B cell (primary cell): ENCODE results near the gene SPA17. TPM values are rescaled to one million over a fixed set of nuclear protein-coding genes. Genes with fewer than 3 reads are reported as not detected.

Experiments
- ATAC-seq: fragments of 200-7000 bp; cut with Tn5 transposase; one replicate; pipeline ENCODE4 v1.10.0; 2021; ENCODE audit warnings: low read depth, mild to moderate bottlenecking, moderate number of reproducible peaks, moderate library complexity
- CTCF ChIA-PET: fragments of 350-600 bp; sonication (Branson Sonifier 250); formaldehyde crosslinking; loops from one replicate; lab custom pipeline; 2021; ENCODE audit warnings: antibody characterized with exemption, inconsistent platforms; lab: Charles Lee
- POLR2A ChIA-PET: fragments of 350-600 bp; sonication (Branson Sonifier 250); formaldehyde crosslinking; loops from one replicate; lab custom pipeline; 2021; ENCODE audit warnings: antibody characterized with exemption; lab: Charles Lee
- DNase-seq: peaks from one replicate; pipeline ENCODE4 v3.0.0; 2013
- H2AFZ ChIP-seq: 2 replicates; pipeline ENCODE4 v1.6.1; 2012; ENCODE audit warnings: mild to moderate bottlenecking, low read depth, low read length; ENCODE audit not compliant: insufficient read depth, poor library complexity, severe bottlenecking
- H3K27ac ChIP-seq, 2 donors: 1 replicate in 1 of 2; 2 replicates in 1 of 2; pipeline ENCODE4 v1.5.1; 2012 to 2013; ENCODE audit warnings: low read length in 2 of 2, mild to moderate bottlenecking in 2 of 2, moderate library complexity in 1 of 2
- H3K27me3 ChIP-seq, 4 experiments: fragments of 200-600 bp in 1 of 4; sonication (generic) in 1 of 4; replicated peaks in 1 of 4; 1 replicate in 2 of 4; 2 replicates in 2 of 4; pipeline versions ENCODE4 v1.6.1 to v1.7.0; 2013 to 2016; ENCODE audit warnings: low read length in 3 of 4, mild to moderate bottlenecking in 2 of 4, mixed read lengths in 1 of 4, moderate library complexity in 1 of 4; ENCODE audit not compliant: insufficient read depth in 4 of 4, control insufficient read depth in 3 of 4; ENCODE audit errors: control extremely low read depth in 1 of 4
- H3K36me3 ChIP-seq, 2 experiments: replicated peaks in 1 of 2; 1 replicate in 1 of 2; 2 replicates in 1 of 2; pipeline versions ENCODE4 v1.6.1 to v1.7.1; 2013; ENCODE audit warnings: low read length in 1 of 2; ENCODE audit not compliant: insufficient read depth in 2 of 2, control insufficient read depth in 1 of 2; ENCODE audit errors: control extremely low read depth in 1 of 2, extremely low read depth in 1 of 2
- H3K4me1 ChIP-seq, 2 donors: fragments of 200-600 bp in 1 of 2; sonication (generic) in 1 of 2; 1 replicate in 1 of 2; 2 replicates in 1 of 2; pipeline versions ENCODE4 v1.5.1 to v1.6.1; 2013 to 2017; ENCODE audit warnings: low read length in 2 of 2; ENCODE audit not compliant: control insufficient read depth in 2 of 2, insufficient read depth in 2 of 2
- H3K4me2 ChIP-seq: replicated peaks from 2 replicates; pipeline ENCODE3; 2012; ENCODE audit warnings: mild to moderate bottlenecking, low read depth, low read length; ENCODE audit not compliant: poor library complexity, severe bottlenecking
- H3K4me3 ChIP-seq, 5 experiments: fragments of 200-600 bp in 1 of 5; sonication (generic) in 1 of 5; 1 replicate in 3 of 5; 2 replicates in 2 of 5; pipeline versions ENCODE4 v1.5.1 to v1.7.0; 2011 to 2016; ENCODE audit warnings: low read length in 4 of 5, mild to moderate bottlenecking in 4 of 5, low read depth in 2 of 5, control low read depth in 1 of 5, moderate library complexity in 1 of 5; ENCODE audit not compliant: insufficient read depth in 1 of 5; ENCODE audit errors: control extremely low read depth in 1 of 5, extremely low read depth in 1 of 5
- H3K79me2 ChIP-seq: fragments of 200-600 bp; sonication (generic); one replicate; pipeline ENCODE4 v1.6.0; 2016; ENCODE audit warnings: low read length; ENCODE audit not compliant: control insufficient read depth, insufficient read depth
- H3K9ac ChIP-seq: fragments of 200-600 bp; sonication (generic); 2 replicates; pipeline ENCODE4 v1.6.1; 2017; ENCODE audit warnings: mild to moderate bottlenecking, low read length, moderate library complexity
- H3K9me3 ChIP-seq, 3 donors: one replicate each; pipeline versions ENCODE4 v1.6.1 to v1.7.1; 2013; ENCODE audit warnings: low read length in 2 of 3; ENCODE audit not compliant: control insufficient read depth in 2 of 3, insufficient read depth in 1 of 3; ENCODE audit errors: control extremely low read depth in 1 of 3
- H4K20me1 ChIP-seq: 2 replicates; pipeline ENCODE4 v1.6.0; 2012; ENCODE audit warnings: mild to moderate bottlenecking, low read length; ENCODE audit not compliant: insufficient read depth, control insufficient read depth, poor library complexity, severe bottlenecking
- H3K27ac Mint-ChIP-seq: one replicate; pipeline ENCODE4 v1.8.0; 2021; ENCODE audit warnings: mixed read lengths
- H3K27me3 Mint-ChIP-seq: one replicate; pipeline ENCODE4 v1.8.0; 2021; ENCODE audit warnings: mixed read lengths
- H3K4me1 Mint-ChIP-seq: one replicate; pipeline ENCODE4 v1.8.0; 2021; ENCODE audit warnings: mixed read lengths
- H3K4me3 Mint-ChIP-seq: one replicate; pipeline ENCODE4 v1.8.0; 2021; ENCODE audit warnings: mixed read lengths
- H3K9me3 Mint-ChIP-seq: one replicate; pipeline ENCODE4 v1.8.0; 2022; ENCODE audit warnings: mixed read lengths; ENCODE audit not compliant: insufficient read depth
- CTCF ChIP-seq: fragments of 200-600 bp; IDR thresholded peaks from one replicate; pipeline ENCODE4 v1.8.0; 2022; ENCODE audit warnings: antibody characterized with exemption, mild to moderate bottlenecking
- EZH2 ChIP-seq: IDR thresholded peaks from 2 replicates; pipeline ENCODE4 v1.6.1; 2012; ENCODE audit warnings: borderline replicate concordance, low read depth, mild to moderate bottlenecking, moderate library complexity, low read length; ENCODE audit not compliant: insufficient read depth, poor library complexity, severe bottlenecking
- WGBS: methylation state at CpG from one replicate; pipeline ENCODE4 v1.1.5; 2013; ENCODE audit warnings: missing lambda C conversion rate; ENCODE audit not compliant: insufficient coverage; 5-methylcytosine and 5-hydroxymethylcytosine counted together
- intact Hi-C: fragments of 100-400 bp; cut with micrococcal nuclease; formaldehyde crosslinking; loops from one replicate; pipeline ENCODE4 v1.10.0; 2022
- polyA plus RNA-seq: library from polyadenylated mRNA; depleted of rRNA; stranded (reverse); fragments of >200 nt; gene quantifications from 2 replicates; pipeline ENCODE4 v1.2.3, GENCODE V29; 2012
- total RNA-seq, 2 donors: library from RNA; stranded (reverse); fragments of 120-200 nt in 1 of 2; gene quantifications; 1 replicate in 1 of 2; 2 replicates in 1 of 2; pipeline versions ENCODE4 v1.2.3 to v1.2.4, GENCODE V29; 2013 to 2022

SPA17 gene
- total and polyA plus RNA-seq, 2 donors (not counting 1 experiment from before 2014, with no cell fraction given), result 0.21 to 0.76 TPM

GRCh38 chr11:124646148-124646547 is 27.6 kb upstream of the SPA17 start:
- Histone ChIP-seq H3K9ac (no peak overlapping the region), H3K79me2 (no peaks in the 10 kb centered on the region), H3K4me1 (peaks cover 14 to 16% of the 10 kb centered on the region in 2 donors), H3K36me3 (no peaks in the 10 kb centered on the region), H3K4me2 (no peak overlapping the region), H3K4me3 (no peak overlapping the region), H3K27me3 (no peaks in the 10 kb centered on the region), H3K27ac (no peak overlapping the region), H2AFZ (no peak overlapping the region), H4K20me1 (no peaks in the 10 kb centered on the region), H3K9me3 (no peaks in the 10 kb centered on the region)
- DNase-seq, result peak; percentile 57
- H3K27ac Mint-ChIP-seq, result no peak overlapping the region
- peaks cover 16% of the 10 kb centered on the region for H3K4me1 Mint-ChIP-seq
- no peaks in the 10 kb centered on the region for H3K27me3 Mint-ChIP-seq
- ATAC-seq, result peak; percentile 49
- ChIA-PET POLR2A (no interaction called here), CTCF (interaction anchor here (0.8 to 3.1 kb wide), 6 partner anchors 13 to 187 kb away, joined by 3 to 20 read pairs (median 6); no protein-coding TSS in a partner anchor)
- 57% methylated on average over 1 of the region's 3 CpGs for WGBS
- intact Hi-C loops, result loop anchor here (10.0 kb wide), 1 partner anchor 1229 kb away; no protein-coding TSS in a partner anchor
- no peak overlapping the region for H3K4me3 Mint-ChIP-seq
- TF ChIP-seq EZH2, result no peak
- no peak for TF ChIP-seq CTCF
- H3K9me3 Mint-ChIP-seq, result no peaks in the 10 kb centered on the region

GRCh38 chr11:124648610-124649009 is 25.1 kb upstream of the SPA17 start:
- H3K4me3 ChIP-seq, result no peak overlapping the region
- H2AFZ ChIP-seq, result no peak overlapping the region
- no peak overlapping the region for H3K4me2 ChIP-seq
- ATAC-seq (no peak), DNase-seq (no peak)
- H3K9me3 Mint-ChIP-seq, result no peaks in the 10 kb centered on the region
- H3K79me2 ChIP-seq, result no peaks in the 10 kb centered on the region
- 96% methylated on average over 4 of the region's 6 CpGs for WGBS
- H3K4me1 ChIP-seq, result peaks cover 14 to 16% of the 10 kb centered on the region in 2 donors
- TF ChIP-seq CTCF (no peak), EZH2 (no peak)
- H4K20me1 ChIP-seq, result no peaks in the 10 kb centered on the region
- H3K27me3 ChIP-seq, result no peaks in the 10 kb centered on the region
- ChIA-PET CTCF (interaction anchor here (1.2 to 1.4 kb wide), 2 partner anchors 20 to 145 kb away, joined by 3 to 7 read pairs; no protein-coding TSS in a partner anchor), POLR2A (no interaction called here)
- no peak overlapping the region for H3K9ac ChIP-seq
- no peak overlapping the region for H3K27ac Mint-ChIP-seq
- intact Hi-C loops, result loop anchor here (10.0 kb wide), 1 partner anchor 1226 kb away; no protein-coding TSS in a partner anchor
- no peaks in the 10 kb centered on the region for H3K27me3 Mint-ChIP-seq
- no peaks in the 10 kb centered on the region for H3K36me3 ChIP-seq
- no peak overlapping the region for H3K27ac ChIP-seq
- no peak overlapping the region for H3K4me3 Mint-ChIP-seq
- H3K4me1 Mint-ChIP-seq, result peaks cover 16% of the 10 kb centered on the region
- no peaks in the 10 kb centered on the region for H3K9me3 ChIP-seq
